Loucy (cell line): ENCODE data around the gene INO80C.

ENCODE experiments used
- H2AFZ ChIP-seq: fragments of 200-600 bp; sonication (generic); 2 replicates; pipeline ENCODE4 v1.6.0; 2016; ENCODE audit warnings: antibody characterized with exemption, mild to moderate bottlenecking, low read length, moderate library complexity
- H3F3A ChIP-seq: fragments of 200-600 bp; 2 replicates; pipeline ENCODE4 v1.6.0; 2016; ENCODE audit warnings: antibody characterized with exemption, low read depth, mild to moderate bottlenecking
- H3K27me3 ChIP-seq: fragments of 200-600 bp; sonication (generic); 2 replicates; pipeline ENCODE4 v1.6.1; 2014; ENCODE audit warnings: low read length, mild to moderate bottlenecking; ENCODE audit not compliant: insufficient read depth, poor library complexity, severe bottlenecking
- H3K36me3 ChIP-seq: fragments of 200-600 bp; sonication (generic); 2 replicates; pipeline ENCODE4 v1.6.1; 2016; ENCODE audit warnings: low read length; ENCODE audit not compliant: insufficient read depth
- H3K4me1 ChIP-seq: fragments of 200-600 bp; sonication (generic); 2 replicates; pipeline ENCODE4 v1.5.1; 2014; ENCODE audit warnings: low read length, mild to moderate bottlenecking; ENCODE audit not compliant: insufficient read depth, poor library complexity, severe bottlenecking
- H3K4me2 ChIP-seq: fragments of 200-600 bp; sonication (generic); 2 replicates; pipeline ENCODE4 v1.6.0; 2014; ENCODE audit warnings: antibody characterized with exemption, low read length, low read depth, mild to moderate bottlenecking; ENCODE audit not compliant: poor library complexity, severe bottlenecking
- H3K4me3 ChIP-seq: fragments of 200-600 bp; sonication (generic); 2 replicates; pipeline ENCODE4 v1.5.1; 2014; ENCODE audit warnings: low read length, mild to moderate bottlenecking, mixed read lengths; ENCODE audit not compliant: poor library complexity, severe bottlenecking
- H3K79me2 ChIP-seq: fragments of 200-600 bp; sonication (generic); 2 replicates; pipeline ENCODE4 v1.6.1; 2014; ENCODE audit warnings: low read length; ENCODE audit not compliant: insufficient read depth
- H3K9ac ChIP-seq: fragments of 200-600 bp; sonication (generic); 2 replicates; pipeline ENCODE4 v1.6.0; 2014; ENCODE audit warnings: mild to moderate bottlenecking, low read depth, low read length, moderate library complexity; ENCODE audit not compliant: poor library complexity, severe bottlenecking
- H3K9me2 ChIP-seq: fragments of 200-600 bp; sonication (generic); replicated peaks from 2 replicates; pipeline ENCODE4 v1.6.1; 2016; ENCODE audit warnings: low read depth, low read length, mixed read lengths
- H3K9me3 ChIP-seq: fragments of 200-600 bp; sonication (generic); 2 replicates; pipeline ENCODE4 v1.6.1; 2014; ENCODE audit warnings: mild to moderate bottlenecking, antibody characterized with exemption, low read length, low read depth; ENCODE audit not compliant: insufficient read depth
- H4K20me1 ChIP-seq: fragments of 200-600 bp; sonication (generic); 2 replicates; pipeline ENCODE4 v1.6.0; 2014; ENCODE audit warnings: antibody characterized with exemption, low read length, mild to moderate bottlenecking; ENCODE audit not compliant: insufficient read depth, poor library complexity, severe bottlenecking
- EZH2phosphoT487 ChIP-seq: fragments of 200-600 bp; IDR thresholded peaks from 2 replicates; pipeline ENCODE4 v1.6.1; 2018; ENCODE audit warnings: antibody characterized with exemption, mild to moderate bottlenecking, moderate library complexity, borderline replicate concordance
- TF ChIP-seq, protein P1 (sequence below): fragments of 200-600 bp; sonication (generic); conservative IDR thresholded peaks from 2 replicates; pipeline ENCODE4 v1.5.1; 2014; ENCODE audit warnings: mild to moderate bottlenecking, antibody characterized with exemption, low read length

INO80C gene

DNA sequence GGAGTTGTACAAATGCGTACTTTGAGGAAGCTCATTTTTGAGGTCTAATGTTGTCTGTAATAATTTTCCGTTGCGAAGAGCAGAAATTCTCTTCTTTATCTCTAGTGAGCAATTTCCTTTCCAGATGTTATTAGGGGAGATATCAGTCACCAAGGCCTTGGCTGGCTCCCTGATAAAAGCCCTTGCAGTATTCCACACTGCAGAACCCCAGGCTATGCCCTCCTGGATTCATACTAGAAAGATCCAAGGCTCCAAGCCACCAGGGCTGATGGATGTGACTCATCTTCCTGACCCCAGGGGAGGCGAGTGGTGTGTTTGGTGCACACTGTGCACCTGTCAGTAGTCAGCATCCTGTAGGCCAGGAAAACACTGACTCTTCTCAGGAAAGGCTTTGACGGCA, 34.7 kb downstream of the INO80C start:
- no peak overlapping the region for H3K4me3 ChIP-seq
- TF ChIP-seq, protein P1, sequence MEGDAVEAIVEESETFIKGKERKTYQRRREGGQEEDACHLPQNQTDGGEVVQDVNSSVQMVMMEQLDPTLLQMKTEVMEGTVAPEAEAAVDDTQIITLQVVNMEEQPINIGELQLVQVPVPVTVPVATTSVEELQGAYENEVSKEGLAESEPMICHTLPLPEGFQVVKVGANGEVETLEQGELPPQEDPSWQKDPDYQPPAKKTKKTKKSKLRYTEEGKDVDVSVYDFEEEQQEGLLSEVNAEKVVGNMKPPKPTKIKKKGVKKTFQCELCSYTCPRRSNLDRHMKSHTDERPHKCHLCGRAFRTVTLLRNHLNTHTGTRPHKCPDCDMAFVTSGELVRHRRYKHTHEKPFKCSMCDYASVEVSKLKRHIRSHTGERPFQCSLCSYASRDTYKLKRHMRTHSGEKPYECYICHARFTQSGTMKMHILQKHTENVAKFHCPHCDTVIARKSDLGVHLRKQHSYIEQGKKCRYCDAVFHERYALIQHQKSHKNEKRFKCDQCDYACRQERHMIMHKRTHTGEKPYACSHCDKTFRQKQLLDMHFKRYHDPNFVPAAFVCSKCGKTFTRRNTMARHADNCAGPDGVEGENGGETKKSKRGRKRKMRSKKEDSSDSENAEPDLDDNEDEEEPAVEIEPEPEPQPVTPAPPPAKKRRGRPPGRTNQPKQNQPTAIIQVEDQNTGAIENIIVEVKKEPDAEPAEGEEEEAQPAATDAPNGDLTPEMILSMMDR: no peak
- TF ChIP-seq EZH2phosphoT487: no peak
- peaks cover 11% of the 10 kb centered on the region for H3K4me1 ChIP-seq
- H3K4me2 ChIP-seq: no peak overlapping the region
- no peak overlapping the region for H2AFZ ChIP-seq
- H4K20me1 ChIP-seq: no peaks in the 10 kb centered on the region
- H3K79me2 ChIP-seq: no peaks in the 10 kb centered on the region
- H3K9me2 ChIP-seq: no peaks in the 10 kb centered on the region
- H3K36me3 ChIP-seq: no peaks in the 10 kb centered on the region
- H3F3A ChIP-seq: no peaks in the 10 kb centered on the region
- no peaks in the 10 kb centered on the region for H3K9me3 ChIP-seq
- H3K9ac ChIP-seq: no peak overlapping the region
- no peaks in the 10 kb centered on the region for H3K27me3 ChIP-seq

DNA sequence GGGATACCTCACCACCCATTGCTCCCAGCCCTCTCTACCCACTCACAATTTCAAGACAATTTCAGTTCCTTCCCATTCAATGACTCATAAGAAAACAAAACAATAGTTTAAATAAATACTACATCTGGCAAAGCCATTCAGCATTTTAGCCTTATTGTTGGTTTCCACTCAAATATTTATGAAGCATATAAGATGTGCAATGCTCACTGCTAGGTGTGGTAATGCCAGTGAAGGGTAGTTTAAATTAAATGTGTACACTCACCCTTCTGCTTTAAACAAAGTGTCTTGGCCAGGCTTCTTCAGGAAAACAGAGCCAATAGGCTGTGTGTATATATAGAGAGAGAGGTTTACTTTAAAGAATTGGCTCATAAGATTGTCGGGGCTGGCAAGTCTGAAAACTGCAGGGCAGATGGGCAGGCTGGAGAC, 37.0 kb downstream of the INO80C start:
- Histone ChIP-seq H3K79me2 (no peaks in the 10 kb centered on the region), H3K9me2 (no peaks in the 10 kb centered on the region), H3K9ac (no peak overlapping the region), H3K4me2 (no peak overlapping the region), H4K20me1 (no peaks in the 10 kb centered on the region), H3K36me3 (no peaks in the 10 kb centered on the region), H3F3A (no peaks in the 10 kb centered on the region), H3K4me3 (no peak overlapping the region), H3K4me1 (peaks cover 11% of the 10 kb centered on the region), H2AFZ (no peak overlapping the region), H3K9me3 (no peaks in the 10 kb centered on the region), H3K27me3 (no peaks in the 10 kb centered on the region)
- no peak for TF ChIP-seq EZH2phosphoT487
- TF ChIP-seq, protein P1: no peak

DNA sequence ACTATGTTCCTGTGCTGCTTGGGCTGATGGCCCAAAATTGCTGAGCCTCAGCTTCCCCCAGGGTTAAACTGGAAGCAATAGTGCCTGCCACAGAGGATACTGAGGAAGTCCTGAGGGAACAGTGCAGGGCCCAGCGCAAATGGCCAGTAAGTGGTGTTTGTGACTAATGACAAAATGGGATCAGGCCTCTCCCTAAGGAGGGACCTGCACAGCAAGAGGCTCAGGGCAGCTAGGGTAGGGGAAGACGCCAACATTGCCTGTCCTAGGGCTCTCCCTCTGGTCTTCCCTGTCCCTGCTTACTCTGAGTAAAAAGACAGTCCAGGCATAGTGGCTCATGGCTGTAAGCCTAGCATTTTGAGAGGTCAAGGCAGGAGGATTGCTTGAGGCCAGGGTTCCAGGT, 37.8 kb downstream of the INO80C start:
- no peaks in the 10 kb centered on the region for H3K9me2 ChIP-seq
- no peaks in the 10 kb centered on the region for H4K20me1 ChIP-seq
- H3K4me1 ChIP-seq: peaks cover 11% of the 10 kb centered on the region
- no peaks in the 10 kb centered on the region for H3K9me3 ChIP-seq
- no peak overlapping the region for H3K9ac ChIP-seq
- H3F3A ChIP-seq: no peaks in the 10 kb centered on the region
- no peak for TF ChIP-seq EZH2phosphoT487
- TF ChIP-seq, protein P1: no peak
- no peaks in the 10 kb centered on the region for H3K79me2 ChIP-seq
- H3K4me3 ChIP-seq: no peak overlapping the region
- H3K27me3 ChIP-seq: no peaks in the 10 kb centered on the region
- no peaks in the 10 kb centered on the region for H3K36me3 ChIP-seq
- H2AFZ ChIP-seq: no peak overlapping the region
- H3K4me2 ChIP-seq: no peak overlapping the region
